C1 segment of cervical spinal cord (tissue), 14 donors: ENCODE results near the gene VGLL4.

Experiments used
- DNase-seq, 14 donors: peaks; one replicate each; lab custom pipeline; 2025; lab: John Stamatoyannopoulos, UW

VGLL4 gene

GRCh38 chr3:11629716-11630115 lies 14.0 kb downstream of the VGLL4 start:
- no peak for DNase-seq

DNA sequence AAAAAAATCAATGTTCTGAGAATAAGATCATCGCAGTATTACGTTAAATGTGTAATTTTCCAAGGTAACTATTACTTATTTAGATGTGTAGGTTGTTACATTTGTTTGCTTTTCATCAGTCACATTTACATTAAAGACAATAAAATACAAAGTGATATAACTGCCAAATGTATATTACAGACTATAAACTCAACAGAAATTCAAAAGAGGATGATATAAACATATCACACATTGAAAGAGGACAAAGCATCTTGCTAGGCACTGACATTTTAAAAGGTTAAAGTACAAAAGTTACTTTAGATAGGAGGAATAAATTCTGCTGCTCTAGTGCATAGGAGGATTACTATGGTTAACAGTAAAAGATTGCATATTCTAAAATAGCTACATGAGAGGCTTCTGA lies 16.1 kb downstream of the VGLL4 start:
- DNase-seq = no peak

DNA sequence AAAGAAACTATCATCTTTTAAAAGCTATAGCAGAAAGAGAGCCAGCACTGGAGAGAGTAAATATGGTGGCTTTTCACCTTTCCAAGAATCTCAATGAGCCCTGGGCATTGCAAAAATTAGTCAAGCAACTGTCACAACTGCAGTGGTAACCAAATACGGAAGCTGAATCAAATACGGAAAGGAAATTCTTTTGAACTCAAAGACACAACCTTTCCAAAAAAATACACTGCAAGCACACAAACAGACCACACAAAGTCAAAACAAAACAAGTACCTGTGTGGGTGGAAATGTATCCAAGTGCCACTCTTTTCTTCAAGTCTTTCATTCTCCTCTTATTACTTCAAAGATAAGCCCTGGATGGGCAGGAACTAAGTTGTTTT lies 17.6 kb downstream of the VGLL4 start:
- no peak for DNase-seq

DNA sequence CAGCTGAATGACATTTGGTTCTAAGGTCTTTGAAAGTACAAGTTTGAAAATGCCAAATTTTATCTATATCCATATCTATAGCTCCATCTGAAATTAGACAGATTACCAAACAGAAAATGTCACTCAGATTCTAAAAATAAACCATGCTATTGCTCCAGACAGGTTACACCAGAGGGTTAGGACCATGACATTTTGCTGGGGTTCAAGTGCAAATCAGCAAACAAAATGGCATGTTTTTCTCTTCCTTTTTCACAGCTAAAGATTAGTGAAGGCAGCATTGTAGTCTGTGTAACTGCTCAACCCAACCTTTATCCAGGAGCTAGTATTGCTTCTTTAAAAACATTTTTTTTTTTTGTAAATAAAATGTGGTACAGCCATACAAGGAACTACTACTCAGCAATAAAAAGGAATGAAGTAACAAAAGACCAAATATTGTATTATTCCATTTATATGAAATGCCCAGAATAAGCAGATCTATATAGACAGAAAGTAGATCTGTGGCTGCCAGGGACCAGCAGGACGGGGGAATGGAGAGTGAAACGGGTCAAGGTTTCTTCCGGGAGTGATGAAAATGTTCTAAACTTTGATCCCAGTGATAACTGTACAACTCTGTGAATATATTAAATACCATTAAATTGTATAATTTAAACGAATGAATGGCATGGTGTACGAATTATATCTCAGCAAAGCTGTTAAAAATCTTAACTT lies 18.2 kb downstream of the VGLL4 start:
- no peak for DNase-seq

DNA sequence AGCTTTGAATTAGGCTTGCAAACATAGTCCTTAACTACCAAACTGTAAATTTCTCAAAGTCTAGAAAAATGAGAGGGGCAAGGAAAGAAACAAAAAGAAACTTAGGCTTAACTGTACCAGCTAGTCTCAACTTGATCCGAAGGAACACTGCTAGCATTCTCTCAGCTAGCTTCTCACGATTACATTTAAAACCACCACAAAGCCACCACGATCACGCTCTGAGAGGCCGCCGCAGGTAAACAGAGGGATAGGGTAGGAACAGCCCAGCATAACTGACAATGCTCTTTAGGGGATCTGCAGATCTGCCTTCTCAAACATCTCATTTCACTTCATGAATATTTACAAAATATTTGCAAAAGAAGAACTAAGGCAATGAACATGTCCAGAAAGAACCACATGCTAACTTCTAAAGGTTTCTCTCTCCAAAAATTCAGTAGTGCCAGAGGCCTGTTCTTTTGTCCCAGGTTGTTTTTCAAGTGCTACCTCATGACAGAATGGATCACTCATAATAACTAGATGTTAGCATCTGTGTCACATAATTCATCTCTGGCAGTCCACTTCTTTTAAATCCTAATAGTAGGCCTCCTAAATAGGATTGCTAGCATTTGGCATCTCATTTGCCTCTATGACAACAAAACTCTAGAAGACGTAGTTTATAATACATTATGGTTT lies 18.9 kb downstream of the VGLL4 start:
- no peak for DNase-seq

GRCh38 chr3:11624161-11624560 lies 19.6 kb downstream of the VGLL4 start:
- DNase-seq = no peak

DNA sequence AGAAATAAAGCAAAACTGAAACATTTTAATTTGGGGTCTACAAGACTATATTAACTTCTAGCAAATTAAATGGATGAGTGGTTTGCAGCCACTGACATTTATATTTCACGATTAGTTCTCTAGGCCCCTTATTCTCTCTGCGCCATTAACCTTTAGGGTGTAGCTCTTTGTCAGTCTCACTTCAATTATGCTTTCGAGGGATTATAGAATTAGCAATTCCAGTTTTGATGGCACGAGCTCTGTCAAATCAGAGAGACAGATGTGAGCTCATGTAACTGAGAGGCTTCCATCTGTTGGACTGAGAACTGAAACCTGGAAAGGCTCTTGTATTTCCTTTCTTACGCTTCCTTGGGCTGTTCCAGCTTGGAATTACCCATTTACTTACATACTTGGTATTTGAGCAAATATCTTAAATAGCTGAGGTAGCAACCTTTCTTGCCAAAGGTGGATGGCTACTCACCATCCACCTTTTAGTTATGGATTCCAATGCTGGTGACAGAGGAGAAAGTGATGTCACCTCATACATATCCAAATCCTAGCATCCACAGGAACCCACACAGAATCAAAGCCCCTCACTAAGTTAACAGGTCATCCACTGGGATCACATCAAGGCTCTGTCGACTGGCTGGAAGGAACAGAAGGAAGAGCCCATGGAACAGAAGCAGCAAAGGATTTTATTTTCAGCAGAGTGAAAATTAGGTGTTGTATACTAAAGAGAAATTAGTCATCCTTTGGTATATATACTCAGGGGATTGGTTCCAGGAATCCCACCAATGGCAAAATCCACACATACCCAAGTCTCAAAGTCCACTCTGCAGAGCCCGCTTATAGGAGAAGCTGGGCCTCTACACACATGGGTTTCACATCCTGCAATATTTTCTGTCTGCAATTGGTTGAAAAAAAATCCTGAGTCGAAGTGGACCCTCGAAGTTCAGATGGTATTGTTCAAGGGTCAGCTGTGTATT lies 20.8 kb downstream of the VGLL4 start:
- DNase-seq = no peak

DNA sequence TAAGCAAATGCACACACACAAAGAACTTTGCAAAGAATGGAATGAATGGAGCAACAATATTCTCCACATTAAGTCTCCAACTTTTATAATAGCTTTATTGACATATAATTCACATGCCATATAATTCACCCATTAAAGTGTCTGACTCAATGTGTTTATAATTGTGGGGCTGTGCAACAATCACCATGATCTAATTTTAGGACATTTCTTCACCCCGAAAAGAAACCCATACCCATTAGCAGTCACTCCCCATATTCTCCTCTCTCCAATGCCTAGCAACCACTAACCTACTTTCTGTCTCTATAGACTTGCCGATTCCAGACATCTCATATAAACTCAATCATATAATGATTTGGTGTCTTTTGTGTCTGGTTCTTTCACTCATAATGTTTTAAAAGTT lies 22.6 kb downstream of the VGLL4 start:
- DNase-seq = no peak

DNA sequence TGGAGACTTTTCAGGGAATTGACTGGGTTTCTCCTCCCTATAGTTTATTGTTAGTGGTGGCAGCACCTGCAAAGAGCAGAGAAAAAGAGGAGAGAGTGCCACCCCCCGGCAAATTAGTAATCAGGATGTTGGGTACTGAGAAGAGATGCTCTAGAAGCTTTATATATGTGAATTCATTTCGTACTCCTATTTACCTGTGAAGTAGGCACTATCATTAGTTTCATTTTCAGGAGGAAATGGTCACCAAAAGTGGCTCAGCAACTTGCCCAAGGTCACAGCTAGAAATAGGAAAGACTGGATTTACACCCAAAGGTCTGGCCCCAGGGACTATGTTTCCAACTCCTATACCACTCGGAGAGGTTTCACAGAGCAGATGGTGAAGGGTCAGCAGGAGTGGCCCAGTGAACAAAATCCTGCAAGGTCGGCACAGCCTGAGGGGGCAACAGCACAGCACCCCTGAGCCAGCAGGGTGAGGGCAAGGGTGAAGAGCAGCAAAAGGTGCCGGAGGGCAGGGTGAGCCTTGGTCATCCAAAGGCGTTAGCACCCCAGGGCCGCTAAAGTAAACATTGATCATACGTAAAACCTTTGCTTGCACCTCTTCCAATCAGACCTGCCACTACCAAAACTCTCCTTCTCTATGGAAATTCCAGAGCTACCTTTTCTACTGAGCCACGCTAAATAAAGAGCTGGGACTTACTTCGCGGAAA lies 23.6 kb downstream of the VGLL4 start:
- DNase-seq = no peak

GRCh38 chr3:11619461-11619860 lies 24.3 kb downstream of the VGLL4 start:
- DNase-seq = no peak

GRCh38 chr3:11618904-11619303 lies 24.8 kb downstream of the VGLL4 start:
- DNase-seq = no peak

DNA sequence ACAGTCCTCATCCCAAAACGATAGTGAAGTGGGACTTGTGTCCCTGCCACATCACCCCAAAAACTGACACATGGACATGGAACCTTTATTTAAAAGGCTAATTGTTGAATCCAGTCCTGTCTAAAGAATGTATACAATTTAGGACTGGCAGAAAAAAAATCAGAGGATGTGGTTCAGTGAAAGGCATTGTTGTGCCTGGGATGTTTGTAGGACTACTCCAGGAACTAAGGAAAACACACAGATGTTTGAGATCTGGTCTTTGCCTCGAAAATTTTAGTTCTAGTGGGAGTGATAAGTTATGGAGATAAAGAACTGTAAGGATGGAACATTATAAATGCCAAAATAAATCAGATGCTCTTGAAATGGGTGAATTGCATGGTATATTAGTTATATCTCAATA lies 27.2 kb downstream of the VGLL4 start:
- no peak for DNase-seq

- peak in 2 of 14 donors; percentile 26 to 41 for DNase-seq
Observed at GRCh38 chr3:11613851-11614487, 29.7 kb downstream of the VGLL4 start.

DNA sequence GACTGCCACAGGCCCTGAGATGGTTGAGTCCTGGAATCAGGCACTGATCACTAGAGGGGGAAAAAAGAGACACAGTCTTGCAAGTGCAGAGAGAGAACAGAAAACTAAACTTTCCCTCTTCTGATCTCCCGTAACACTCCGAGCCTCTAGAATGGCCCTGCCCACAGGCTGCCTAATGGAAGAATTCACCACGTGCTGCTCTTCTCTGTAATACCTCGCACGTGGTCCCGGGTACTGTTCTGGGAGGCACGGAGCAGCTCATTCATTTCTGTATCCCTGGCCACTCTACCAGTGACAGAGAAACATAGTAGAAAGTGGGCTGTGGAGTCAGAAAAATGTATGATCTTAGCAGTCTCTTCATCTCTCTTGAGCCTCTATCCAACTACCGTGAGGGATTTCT lies 30.4 kb downstream of the VGLL4 start:
- peak in 1 of 14 donors; percentile 10 for DNase-seq

DNA sequence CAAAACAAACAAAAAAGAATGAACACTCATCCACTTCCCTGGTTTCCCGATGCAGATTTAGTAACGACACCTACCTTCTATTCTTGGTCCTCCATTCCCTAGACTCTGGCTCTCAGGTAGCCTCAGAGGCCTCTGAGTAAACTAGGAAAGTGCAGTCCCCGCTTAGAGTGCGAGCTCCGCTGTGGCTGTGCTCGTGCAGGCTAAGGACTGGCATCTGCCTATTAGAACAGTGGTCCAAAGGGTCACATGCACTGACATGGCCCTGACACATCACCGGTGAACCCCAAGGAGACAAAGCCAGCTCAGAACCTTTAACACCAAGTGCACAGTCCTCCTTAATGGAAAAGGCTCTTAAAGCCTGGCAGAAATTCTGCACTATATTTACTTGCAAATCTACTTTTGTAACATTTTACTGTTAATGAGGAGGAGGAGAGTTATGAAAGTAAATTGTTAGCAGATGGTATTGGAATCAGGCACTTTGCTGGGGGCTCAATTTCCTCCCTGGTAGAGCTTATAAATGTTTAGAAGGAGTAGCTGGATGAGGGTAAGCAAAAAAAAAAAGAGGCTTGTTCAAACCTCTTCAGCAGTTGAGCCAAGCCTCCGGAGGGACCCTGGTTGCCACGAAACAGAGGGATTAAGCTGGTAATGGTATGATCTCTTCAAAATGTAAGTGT lies 31.1 kb downstream of the VGLL4 start:
- no peak for DNase-seq

- DNase-seq = no peak
Observed at GRCh38 chr3:11611341-11611799, 32.3 kb downstream of the VGLL4 start.

DNA sequence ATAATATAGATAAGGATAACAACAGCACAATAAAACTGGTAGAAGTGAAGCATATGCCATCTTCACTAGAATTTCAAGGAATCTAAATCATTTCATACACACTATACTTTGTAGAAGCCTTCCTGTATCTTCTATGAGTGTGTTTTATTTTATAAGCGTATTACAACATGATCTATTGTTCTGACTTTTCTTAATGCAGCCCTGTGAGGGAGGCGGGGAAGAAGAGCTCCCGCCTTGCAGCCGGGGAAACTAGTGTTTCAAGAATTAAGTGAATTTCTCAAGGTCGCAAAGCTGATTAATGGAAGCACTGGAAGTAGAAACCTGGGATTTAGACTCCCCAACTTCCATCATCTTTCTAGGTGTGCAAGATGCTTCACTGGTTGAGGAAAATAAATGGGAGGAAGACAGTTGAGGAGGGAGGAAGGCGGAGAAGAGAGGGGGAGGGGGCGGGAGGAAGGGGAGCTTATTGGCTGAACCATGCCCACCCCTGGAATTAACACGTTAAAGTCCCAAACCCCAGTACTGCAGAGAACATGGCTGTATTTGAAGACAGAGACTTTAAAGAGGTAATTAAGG lies 32.9 kb downstream of the VGLL4 start:
- no peak for DNase-seq

GRCh38 chr3:11610044-11610671 lies 33.6 kb downstream of the VGLL4 start:
- DNase-seq = no peak

DNA sequence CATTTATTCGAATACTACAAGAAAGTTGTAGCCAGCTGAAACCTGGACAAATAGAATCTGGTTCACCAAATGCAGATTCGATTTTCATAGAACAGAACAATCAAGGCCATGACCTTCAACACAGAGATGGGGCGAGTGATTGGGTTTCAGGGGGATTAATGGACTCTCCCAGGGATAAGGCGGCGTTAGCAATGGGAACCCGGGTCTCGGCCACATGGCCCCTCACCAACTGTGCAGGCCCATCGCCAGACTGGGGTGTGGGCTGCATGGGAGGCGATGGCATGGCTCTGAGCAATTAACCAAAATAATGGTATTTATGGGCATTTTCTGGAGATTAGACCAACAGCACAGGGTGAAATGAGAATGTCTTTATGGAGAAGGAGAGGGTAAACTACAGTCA lies 34.2 kb downstream of the VGLL4 start:
- no peak for DNase-seq

DNA sequence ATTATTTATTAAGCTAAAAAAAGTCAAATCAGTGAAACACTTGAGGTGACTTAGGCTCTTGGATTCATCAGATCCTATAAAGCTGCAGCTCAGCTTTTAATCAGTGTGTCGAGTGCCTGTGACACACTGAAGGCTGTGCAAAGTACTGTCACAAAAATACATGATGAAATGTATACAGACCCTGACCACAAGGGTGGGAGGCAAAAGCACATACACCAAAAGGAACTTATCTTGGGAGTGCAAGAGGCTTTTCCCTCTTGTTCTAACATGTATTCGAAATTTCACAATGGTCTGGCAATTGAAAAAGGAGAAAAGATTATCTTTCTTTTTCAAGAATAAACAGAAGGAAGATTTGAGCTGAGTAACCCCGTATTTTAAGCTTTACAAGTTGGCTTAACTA lies 35.9 kb downstream of the VGLL4 start:
- no peak for DNase-seq
